GM10248 (cell line): Measurements from ENCODE around the gene HGF.

Experiments used
- CTCF ChIA-PET: fragments of 300-600 bp; sonication (Branson Sonifier 250); formaldehyde crosslinking; extraction: SDS; loops from one replicate; lab custom pipeline; 2021; ENCODE audit warnings: antibody characterized with exemption; lab: Yijun Ruan, JAX
- POLR2A ChIA-PET: fragments of 350-650 bp; sonication (Branson Sonifier 250); formaldehyde crosslinking; extraction: SDS; loops from one replicate; lab custom pipeline; 2020; ENCODE audit warnings: antibody characterized with exemption; lab: Yijun Ruan, JAX
- DNase-seq: peaks from one replicate; pipeline ENCODE4 v3.0.0; 2012; ENCODE audit errors: extremely low spot score
- CTCF ChIP-seq: IDR thresholded peaks from 2 replicates; pipeline ENCODE4 v1.5.1; 2012; ENCODE audit warnings: mild to moderate bottlenecking, low read depth; ENCODE audit errors: extremely low read depth, missing control alignments, control extremely low read depth

HGF gene

GRCh38 chr7:81802251-81802650 is 32.4 kb upstream of the HGF start:
- DNase-seq: no peak
- ChIA-PET CTCF (interaction anchor here (1.3 kb wide), 1 partner anchor 25 kb away, joined by 3 read pairs; no protein-coding TSS in a partner anchor), POLR2A (no interaction called here)
- no peak for TF ChIP-seq CTCF

GRCh38 chr7:81801532-81801931 is 31.7 kb upstream of the HGF start:
- ChIA-PET POLR2A (no interaction called here), CTCF (interaction anchor here (0.8 kb wide), 1 partner anchor 12 kb away, joined by 3 read pairs; no protein-coding TSS in a partner anchor)
- no peak for DNase-seq
- TF ChIP-seq CTCF: no peak

- POLR2A ChIA-PET: no interaction called here
- CTCF ChIA-PET: no interaction called here
- no peak for DNase-seq
- no peak for TF ChIP-seq CTCF
Measured at GRCh38 chr7:81791568-81792518, 22.0 kb upstream of the HGF start.

- DNase-seq: no peak
- ChIA-PET POLR2A (no interaction called here), CTCF (interaction anchor here (1.1 kb wide), 1 partner anchor 15 kb away, joined by 3 read pairs; no protein-coding TSS in a partner anchor)
- no peak for TF ChIP-seq CTCF
Measured at GRCh38 chr7:81790686-81791085, 20.8 kb upstream of the HGF start.

- CTCF ChIA-PET: interaction anchor here (1.1 kb wide), 1 partner anchor 15 kb away, joined by 3 read pairs; no protein-coding TSS in a partner anchor
Measured at GRCh38 chr7:81790120-81790500, 20.3 kb upstream of the HGF start.

More at GRCh38 chr7:81790120-81790500, 20.3 kb upstream of the HGF start:
- POLR2A ChIA-PET: no interaction called here
- DNase-seq: no peak
- TF ChIP-seq CTCF: no peak
